Tibial nerve (tissue), 4 donors: ENCODE results near the gene ASPSCR1. TPM values are rescaled to one million over a fixed set of nuclear protein-coding genes. Genes with fewer than 3 reads are reported as not detected.
"Not testable (repeated sequence)": the region's sequence is repeated elsewhere in the genome, so short reads cannot be mapped to it uniquely, and the experiment has no call there.

Experiments used
- DNase-seq, 2 donors: peaks; one replicate each; pipeline ENCODE4 v3.0.0-alpha.2; 2019; ENCODE audit warnings: low spot score in 2 of 2
- H3K27ac ChIP-seq, 4 donors: fragments of 200-600 bp; sonication (generic) in 3 of 4; one replicate each; pipeline ENCODE4 v1.5.1; 2017 to 2019; ENCODE audit warnings: mild to moderate bottlenecking in 1 of 4
- H3K27me3 ChIP-seq, 2 donors: fragments of 200-600 bp; sonication (generic) in 1 of 2; one replicate each; pipeline versions ENCODE4 v1.5.1 to v1.6.0; 2017 to 2019
- H3K36me3 ChIP-seq, 3 donors: fragments of 200-600 bp; sonication (generic); one replicate each; pipeline ENCODE4 v1.5.1; 2018 to 2019
- H3K4me1 ChIP-seq, 4 donors: fragments of 200-600 bp; sonication (generic) in 3 of 4; one replicate each; pipeline ENCODE4 v1.5.1; 2017 to 2019
- H3K4me3 ChIP-seq, 4 donors: fragments of 200-600 bp; sonication (generic) in 3 of 4; one replicate each; pipeline ENCODE4 v1.5.1; 2017 to 2019; ENCODE audit warnings: mild to moderate bottlenecking in 1 of 4, moderate library complexity in 1 of 4
- H3K9me3 ChIP-seq, 4 donors: fragments of 200-600 bp; sonication (generic) in 3 of 4; one replicate each; pipeline ENCODE4 v1.5.1; 2017 to 2019
- CTCF ChIP-seq, 5 experiments: fragments of 200-600 bp in 3 of 5; fragments of 450-650 bp in 2 of 5; sonication (generic) in 3 of 5; IDR thresholded peaks; one replicate each; pipeline ENCODE4 v1.5.1; 2016 to 2019; ENCODE audit warnings: antibody characterized with exemption in 5 of 5, mild to moderate bottlenecking in 3 of 5, moderate library complexity in 2 of 5
- EP300 ChIP-seq, 2 donors: sonication (generic); formaldehyde crosslinking; IDR thresholded peaks; one replicate each; pipeline ENCODE4 v1.6.1; 2017; ENCODE audit warnings: antibody characterized with exemption in 2 of 2, mild to moderate bottlenecking in 1 of 2
- POLR2A ChIP-seq, 2 donors: fragments of 450-650 bp; IDR thresholded peaks; one replicate each; pipeline ENCODE4 v1.6.1; 2017; ENCODE audit warnings: antibody characterized with exemption in 2 of 2, mild to moderate bottlenecking in 2 of 2, moderate library complexity in 2 of 2
- WGBS, 2 donors: methylation state at CpG; one replicate each; pipeline ENCODE4 v1.1.5; 2018; 5-methylcytosine and 5-hydroxymethylcytosine counted together
- total RNA-seq, 4 donors: library from RNA; depleted of rRNA; stranded (reverse); fragments of >200 nt; gene quantifications; one replicate each; pipeline ENCODE4 v1.1.0, GENCODE V29; 2016

ASPSCR1 gene
- total RNA-seq, 4 donors from 2014 or later: 32.9 to 82.8 (median 55.6) TPM

GRCh38 chr17:81978524-81979298 is 1.3 kb downstream of the ASPSCR1 start:
- WGBS, 2 donors: 88 to 89% methylated on average over 23 to 27 of the region's 27 CpGs
- Histone ChIP-seq H3K4me1 (peaks cover 0 to 23% (median 19%) of the 10 kb centered on the region in 4 donors), H3K27me3 (no peaks in the 10 kb centered on the region), H3K36me3 (peaks cover 0 to 41% (median 0%) of the 10 kb centered on the region in 3 donors), H3K4me3 (peak overlapping the region; percentile 88 to 99 (median 97)), H3K27ac (peak overlapping the region in 1 of 4 donors; percentile 24), H3K9me3 (peaks cover 0 to 3% (median 0%) of the 10 kb centered on the region in 4 donors)
- DNase-seq: no peak
- TF ChIP-seq POLR2A (IDR thresholded peaks at IDR 0.05) (no peak), EP300 (IDR thresholded peaks at IDR 0.05) (no peak), CTCF (IDR thresholded peaks at IDR 0.05) (no peak)

GRCh38 chr17:81980122-81980521 is 2.7 kb downstream of the ASPSCR1 start:
- Histone ChIP-seq H3K27ac (no peak overlapping the region), H3K36me3 (peaks cover 0 to 55% (median 0%) of the 10 kb centered on the region in 3 donors), H3K4me3 (no peak overlapping the region), H3K27me3 (no peaks in the 10 kb centered on the region), H3K4me1 (peaks cover 0 to 23% (median 19%) of the 10 kb centered on the region in 4 donors), H3K9me3 (no peaks in the 10 kb centered on the region)
- TF ChIP-seq EP300 (IDR thresholded peaks at IDR 0.05) (no peak), CTCF (IDR thresholded peaks at IDR 0.05) (no peak), POLR2A (IDR thresholded peaks at IDR 0.05) (no peak)
- no peak for DNase-seq
- WGBS, 2 donors: 87 to 89% methylated on average over 4 of the region's 4 CpGs

GRCh38 chr17:81980707-81981343 is 3.4 kb downstream of the ASPSCR1 start:
- Histone ChIP-seq H3K4me3 (no peak overlapping the region), H3K9me3 (no peaks in the 10 kb centered on the region), H3K4me1 (peaks cover 0 to 23% (median 19%) of the 10 kb centered on the region in 4 donors), H3K27me3 (no peaks in the 10 kb centered on the region), H3K36me3 (peaks cover 0 to 62% (median 0%) of the 10 kb centered on the region in 3 donors), H3K27ac (no peak overlapping the region)
- DNase-seq: no peak
- WGBS, 2 donors: 78 to 79% methylated on average over 9 of the region's 9 CpGs
- TF ChIP-seq POLR2A (IDR thresholded peaks at IDR 0.05): no peak
- TF ChIP-seq EP300 (IDR thresholded peaks at IDR 0.05): no peak
- no peak for TF ChIP-seq CTCF (IDR thresholded peaks at IDR 0.05)

GRCh38 chr17:81981511-81981910 is 4.1 kb downstream of the ASPSCR1 start:
- H3K27me3 ChIP-seq, H3K27ac ChIP-seq, H3K4me3 ChIP-seq, H3K9me3 ChIP-seq, DNase-seq: not testable (repeated sequence)
- H3K4me1 ChIP-seq: peaks cover 0 to 20% (median 19%) of the 10 kb centered on the region in 4 donors
- H3K36me3 ChIP-seq: peaks cover 0 to 69% (median 0%) of the 10 kb centered on the region in 3 donors
- 94 to 95% methylated on average over 12 of the region's 12 CpGs for WGBS, 2 donors

GRCh38 chr17:81983011-81983638 is 5.7 kb downstream of the ASPSCR1 start:
- no peaks in the 10 kb centered on the region for H3K27me3 ChIP-seq

More at GRCh38 chr17:81983011-81983638, 5.7 kb downstream of the ASPSCR1 start:
- Histone ChIP-seq H3K4me1 (peaks cover 0 to 13% (median 11%) of the 10 kb centered on the region in 4 donors), H3K9me3 (no peaks in the 10 kb centered on the region), H3K4me3 (no peak overlapping the region), H3K27ac (no peak overlapping the region), H3K36me3 (peaks cover 0 to 79% (median 0%) of the 10 kb centered on the region in 3 donors)
- TF ChIP-seq EP300 (IDR thresholded peaks at IDR 0.05): no peak
- no peak for TF ChIP-seq POLR2A (IDR thresholded peaks at IDR 0.05)
- TF ChIP-seq CTCF (IDR thresholded peaks at IDR 0.05): no peak
- WGBS, 2 donors: 92 to 96% methylated on average over 33 to 35 of the region's 35 CpGs
- DNase-seq: no peak
